GM19239 (cell line): ENCODE data around the gene RASA3.
A peak's percentile ranks its signal among the peaks of the same experiment; 100 is the strongest.
"Not testable (repeated sequence)": the region's sequence is repeated elsewhere in the genome, so short reads cannot be mapped to it uniquely, and the experiment has no call there.

ENCODE experiments used
- DNase-seq: peaks from one replicate; pipeline ENCODE4 v3.0.0; 2011; ENCODE audit warnings: low spot score; ENCODE audit not compliant: insufficient read length
- FAIRE-seq: peaks from 2 replicates; lab custom pipeline; 2011; peaks lifted over from hg19 to GRCh38; lab: Jason Lieb, UNC

Gene RASA3

DNA sequence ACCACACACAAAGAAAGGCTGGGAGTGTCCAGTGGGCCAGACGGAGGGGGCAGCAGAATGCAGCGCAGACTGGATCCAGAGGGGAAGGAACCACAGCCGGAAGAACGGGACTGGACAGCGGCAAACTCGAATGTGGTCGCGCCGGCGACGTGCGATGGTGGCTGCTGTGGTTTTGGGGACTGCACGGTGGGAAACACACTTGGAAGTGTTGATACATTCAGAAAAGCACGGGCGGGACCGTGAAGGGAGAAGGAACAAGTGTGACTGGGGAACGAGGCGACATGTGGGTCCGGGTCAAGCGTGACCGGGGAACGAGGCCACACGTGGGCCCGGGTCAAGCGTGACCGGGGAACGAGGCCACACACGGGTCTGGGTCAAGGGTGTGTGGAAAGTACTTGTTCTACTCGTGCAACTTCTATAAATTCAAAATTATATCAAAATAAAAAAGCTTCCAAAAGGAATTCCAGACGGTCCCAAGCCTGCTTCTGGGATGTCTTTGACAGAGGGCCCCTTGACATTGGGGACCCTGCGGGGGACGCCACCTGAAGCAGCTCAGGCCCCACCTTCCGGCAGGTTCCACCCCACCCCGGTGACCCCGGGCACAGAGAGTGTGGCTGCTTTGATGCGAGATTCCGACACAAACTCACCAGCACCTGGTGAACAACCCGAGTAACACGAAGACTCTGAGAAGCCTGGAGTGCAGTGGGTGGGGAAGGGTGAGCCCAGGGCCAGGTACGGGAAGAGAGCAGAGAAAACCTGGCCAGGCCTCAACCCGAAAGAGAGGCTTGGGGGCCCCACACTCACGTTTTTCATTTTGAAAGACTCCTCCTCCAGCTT lies 133.4 kb downstream of the RASA3 start:
- DNase-seq, result no peak

DNA sequence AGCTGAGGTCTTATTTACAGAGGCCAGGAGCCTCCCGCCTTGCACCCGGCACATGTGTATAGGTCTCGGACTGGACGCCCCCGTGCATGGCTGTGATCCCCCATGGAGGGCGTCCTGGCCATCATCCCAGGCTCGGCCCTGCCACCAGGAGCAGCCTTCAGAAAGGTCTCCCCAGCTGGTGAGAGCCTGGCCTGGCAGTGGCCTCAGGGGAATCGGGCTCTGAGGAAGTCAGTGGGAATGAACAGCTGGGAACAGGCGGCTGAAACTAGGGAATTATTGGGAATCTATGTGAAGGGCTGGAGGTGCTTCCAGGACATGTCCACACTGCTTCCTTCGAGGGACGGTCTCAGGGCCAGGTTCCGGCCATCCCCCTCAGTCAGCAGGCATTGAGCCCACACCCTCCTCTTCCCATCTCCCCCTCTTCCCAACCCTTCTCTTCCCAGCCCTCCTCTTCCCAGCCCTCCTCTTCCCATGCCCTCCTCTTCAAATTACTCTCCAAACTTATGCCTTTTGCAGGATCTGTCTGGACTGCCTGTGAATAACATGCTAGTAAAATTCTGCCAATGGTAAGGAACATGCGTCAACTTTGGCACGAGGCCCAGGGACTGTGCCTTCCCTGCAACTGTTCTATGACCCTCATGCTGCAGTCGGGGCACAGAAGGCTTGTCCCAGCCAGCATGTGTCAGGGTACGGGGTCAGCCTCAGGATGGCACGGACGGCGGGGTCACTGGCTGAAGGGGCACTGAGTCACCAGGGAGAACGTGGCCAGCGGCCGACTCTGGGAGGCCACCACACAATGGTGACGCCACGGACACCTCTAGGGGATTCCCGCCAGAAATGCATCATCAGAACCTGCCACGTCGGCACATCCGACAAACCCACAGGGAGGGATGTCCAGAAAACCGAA lies 134.3 kb downstream of the RASA3 start:
- FAIRE-seq (no peak), DNase-seq (no peak)

More for the DNA sequence above, 133.4 kb downstream of the RASA3 start:
- no peak for FAIRE-seq

DNA sequence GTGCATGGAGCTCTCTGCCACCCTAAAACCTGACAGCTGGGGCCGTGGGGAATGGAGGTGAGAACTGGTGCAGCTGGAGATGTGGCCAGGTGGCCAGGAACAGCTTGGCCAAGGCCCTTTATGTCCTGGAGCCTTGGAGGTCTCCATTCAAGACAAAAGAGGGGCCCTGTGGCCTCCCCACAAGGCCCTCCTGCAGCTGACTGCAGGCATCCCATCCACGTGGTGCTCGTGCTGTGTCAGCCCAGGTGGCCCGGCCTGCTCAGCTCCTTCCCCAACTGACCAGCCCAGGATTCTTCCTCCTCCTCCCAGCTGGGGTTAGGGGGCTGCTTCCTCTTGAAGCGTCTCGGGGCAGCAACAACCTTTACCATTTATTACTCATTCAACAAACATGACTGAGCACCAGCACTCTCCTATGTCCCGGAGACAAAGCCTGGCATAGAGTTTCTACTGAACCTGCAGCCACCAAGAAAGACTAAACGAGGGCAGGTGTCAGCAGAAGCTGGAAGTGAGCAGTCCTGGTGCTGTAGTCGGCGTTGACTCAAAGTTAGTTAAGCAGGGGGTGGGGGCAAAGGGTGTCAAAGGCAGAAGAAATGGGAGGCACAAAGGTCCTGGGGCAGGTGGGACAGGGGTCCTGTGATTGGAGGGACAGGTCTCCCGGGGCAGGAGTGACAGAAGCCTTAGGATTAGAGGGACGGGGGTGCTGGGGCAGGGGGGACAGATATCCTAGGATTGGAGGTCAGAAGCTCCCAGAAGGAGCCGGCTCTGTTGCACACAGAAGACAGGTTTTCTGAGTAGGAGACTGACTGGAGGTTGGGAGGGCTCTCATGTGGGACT lies 135.3 kb downstream of the RASA3 start:
- no peak for FAIRE-seq
- no peak for DNase-seq

DNA sequence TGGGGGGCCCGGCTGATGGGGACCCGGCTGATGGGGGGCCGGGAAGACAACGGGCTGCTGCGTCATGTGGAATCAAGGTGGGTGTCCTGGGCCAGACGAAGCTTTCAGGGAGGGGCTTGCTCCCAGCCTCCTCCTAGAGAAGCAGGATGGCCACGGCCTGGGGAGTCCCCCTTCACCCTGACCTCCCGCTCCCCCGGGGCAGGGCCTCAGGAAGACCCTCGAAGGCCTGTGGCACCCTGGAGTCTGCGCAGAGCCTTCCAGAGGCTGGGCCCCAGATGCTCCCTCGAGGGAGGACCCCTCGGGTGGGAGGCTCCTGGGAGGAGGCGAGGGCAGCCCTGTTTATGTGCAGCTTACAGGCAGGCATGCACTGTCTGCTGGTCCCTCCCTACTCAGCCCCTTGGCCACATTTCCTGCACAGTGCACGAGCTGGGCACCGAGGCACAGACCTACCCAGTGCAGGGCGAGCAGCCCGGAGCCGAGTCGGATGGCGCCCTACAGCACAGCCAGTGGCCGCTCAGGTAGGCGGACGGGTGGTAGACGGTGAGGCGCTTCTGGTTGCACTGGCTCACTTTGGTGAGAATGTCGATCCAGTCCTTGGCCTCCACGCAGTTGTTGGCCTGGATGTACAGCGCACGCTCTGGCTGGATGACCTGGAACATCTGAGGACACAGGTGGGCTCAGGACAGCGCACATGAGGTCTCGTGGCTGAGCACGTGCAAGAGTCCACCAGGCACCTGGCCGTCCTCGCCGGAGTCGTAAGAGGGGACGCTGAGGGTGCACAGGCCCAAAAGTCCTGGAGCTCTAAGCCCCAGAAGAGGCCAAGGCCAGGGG lies 136.1 kb downstream of the RASA3 start:
- no peak for FAIRE-seq
- no peak for DNase-seq

DNA sequence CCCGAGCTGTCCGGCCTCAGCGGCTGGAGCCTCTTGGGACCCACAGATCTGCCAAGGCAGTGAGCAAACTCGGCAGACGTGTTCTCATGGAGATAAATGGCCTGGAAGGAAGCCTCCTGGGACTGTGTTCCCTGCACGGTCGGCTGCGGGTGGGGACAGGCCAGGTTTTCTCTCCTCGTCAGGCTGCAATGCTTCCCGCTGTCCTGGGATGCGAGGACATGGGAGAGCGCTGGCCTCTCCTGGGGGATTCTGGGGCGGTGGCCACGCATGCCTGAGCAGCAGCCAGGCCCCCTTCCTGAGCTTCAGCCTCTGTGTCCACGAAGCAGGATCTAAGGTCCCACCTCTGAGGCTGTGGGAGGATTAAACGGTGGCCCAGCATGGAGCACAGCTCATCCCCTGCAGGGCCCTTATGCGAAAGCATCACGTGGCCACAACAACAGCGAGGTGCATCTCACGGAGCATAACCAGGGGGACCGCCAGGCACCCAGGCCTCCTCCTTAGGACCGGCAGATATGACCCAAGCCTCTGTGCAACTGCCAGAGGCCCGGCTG lies 137.3 kb downstream of the RASA3 start:
- DNase-seq (no peak), FAIRE-seq (no peak)

DNA sequence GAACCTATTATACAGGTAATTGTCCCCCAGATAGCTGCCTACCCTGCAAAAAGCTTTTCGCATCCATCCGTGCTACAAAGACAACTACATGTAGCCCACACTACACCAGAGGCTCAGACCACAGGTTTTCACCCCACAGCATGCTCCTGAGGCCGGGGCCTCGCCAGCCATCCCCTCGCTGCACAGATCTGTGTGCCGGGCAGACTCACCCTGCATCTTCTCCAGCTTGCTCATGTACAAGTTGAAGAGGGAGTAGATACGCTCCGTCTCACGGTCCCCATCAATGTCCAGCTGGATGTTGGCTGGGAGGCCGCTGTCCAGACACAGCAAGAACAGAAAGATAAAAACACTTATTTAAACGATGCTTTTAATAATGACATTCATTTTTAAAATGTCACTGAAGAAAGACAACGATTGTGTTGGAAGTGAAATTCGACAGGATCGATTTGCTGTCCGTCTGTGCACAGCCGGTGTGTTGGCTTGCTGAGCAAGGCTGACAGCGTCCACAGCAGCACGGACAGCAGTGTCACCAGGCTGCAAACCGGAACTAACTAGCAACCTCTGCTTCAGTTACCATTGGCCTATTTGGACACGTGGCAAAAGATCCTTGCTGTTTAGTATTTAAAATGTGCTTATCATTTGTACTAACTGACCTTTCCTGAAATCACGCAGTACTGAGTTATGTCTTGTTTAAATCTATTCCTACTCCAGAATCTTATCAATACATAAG lies 140.0 kb downstream of the RASA3 start:
- no peak for FAIRE-seq

DNA sequence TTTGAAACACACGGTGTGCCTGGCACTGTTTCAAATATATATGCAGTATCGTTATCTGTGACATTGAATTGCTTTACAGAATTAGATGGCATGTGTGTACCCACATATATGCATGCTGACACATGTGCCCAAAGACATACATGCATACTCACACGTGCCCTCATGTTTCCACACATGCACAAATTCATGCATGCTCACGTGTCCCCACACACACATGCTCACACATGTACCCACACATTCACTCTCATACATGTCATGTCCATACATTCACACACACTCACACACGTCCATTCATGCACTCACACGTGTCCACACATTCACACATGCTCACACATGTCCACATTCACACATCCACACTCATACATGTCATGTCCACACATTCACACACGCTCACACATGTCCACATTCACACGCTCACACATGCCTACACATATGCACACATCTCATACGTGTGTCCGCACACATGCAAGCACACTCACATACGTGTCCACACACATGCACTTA lies 140.7 kb downstream of the RASA3 start:
- no peak for FAIRE-seq
- DNase-seq, result no peak

More for the DNA sequence above, 140.0 kb downstream of the RASA3 start:
- DNase-seq, result no peak

DNA sequence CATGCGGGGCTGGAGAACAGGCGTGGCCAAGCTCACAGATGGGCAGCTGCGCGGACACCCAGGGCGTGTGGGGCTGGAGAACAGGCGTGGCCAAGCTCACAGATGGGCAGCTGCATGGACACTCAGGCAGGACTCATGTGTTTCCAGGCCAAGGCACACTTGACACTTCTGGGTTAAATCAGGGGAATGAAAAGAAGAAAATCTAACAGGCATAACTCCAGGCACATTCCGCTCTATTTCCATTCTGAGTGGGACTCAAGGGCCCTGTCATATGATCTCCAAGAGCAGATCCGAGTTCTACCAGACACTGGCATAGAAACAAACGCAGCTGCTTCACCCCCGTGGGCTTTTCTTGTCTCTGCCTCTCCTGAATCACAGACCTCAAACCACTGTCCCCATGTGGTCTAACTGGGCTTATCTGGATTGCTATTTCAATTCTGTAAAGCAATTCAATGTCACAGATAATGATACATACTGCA lies 141.2 kb downstream of the RASA3 start:
- DNase-seq (no peak), FAIRE-seq (no peak)

DNA sequence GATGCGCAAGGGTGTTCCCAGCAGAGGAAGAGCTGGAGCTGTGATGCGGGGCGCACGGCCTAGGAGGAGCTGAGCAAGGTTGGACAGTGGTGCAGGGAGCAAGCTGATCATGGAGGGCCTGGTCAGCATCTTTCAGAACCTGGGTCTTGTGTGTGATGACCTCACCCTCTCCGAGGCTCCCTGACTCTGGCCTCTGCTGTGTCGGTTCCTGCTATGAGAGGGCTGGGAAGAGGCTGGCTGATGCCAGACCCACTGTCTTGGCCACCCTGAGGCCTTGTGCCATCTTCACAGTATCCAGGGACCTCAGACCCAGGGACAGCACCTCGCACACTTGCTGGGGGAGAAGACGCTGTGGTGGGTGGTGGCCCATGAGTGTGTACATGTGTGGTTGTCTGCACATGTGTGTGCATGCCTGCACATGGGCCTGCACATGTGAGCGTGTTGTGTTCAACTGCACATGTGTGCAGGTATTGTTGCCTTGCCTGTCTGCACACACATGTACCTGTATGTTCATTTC lies 142.0 kb downstream of the RASA3 start:
- no peak for DNase-seq
- no peak for FAIRE-seq

DNA sequence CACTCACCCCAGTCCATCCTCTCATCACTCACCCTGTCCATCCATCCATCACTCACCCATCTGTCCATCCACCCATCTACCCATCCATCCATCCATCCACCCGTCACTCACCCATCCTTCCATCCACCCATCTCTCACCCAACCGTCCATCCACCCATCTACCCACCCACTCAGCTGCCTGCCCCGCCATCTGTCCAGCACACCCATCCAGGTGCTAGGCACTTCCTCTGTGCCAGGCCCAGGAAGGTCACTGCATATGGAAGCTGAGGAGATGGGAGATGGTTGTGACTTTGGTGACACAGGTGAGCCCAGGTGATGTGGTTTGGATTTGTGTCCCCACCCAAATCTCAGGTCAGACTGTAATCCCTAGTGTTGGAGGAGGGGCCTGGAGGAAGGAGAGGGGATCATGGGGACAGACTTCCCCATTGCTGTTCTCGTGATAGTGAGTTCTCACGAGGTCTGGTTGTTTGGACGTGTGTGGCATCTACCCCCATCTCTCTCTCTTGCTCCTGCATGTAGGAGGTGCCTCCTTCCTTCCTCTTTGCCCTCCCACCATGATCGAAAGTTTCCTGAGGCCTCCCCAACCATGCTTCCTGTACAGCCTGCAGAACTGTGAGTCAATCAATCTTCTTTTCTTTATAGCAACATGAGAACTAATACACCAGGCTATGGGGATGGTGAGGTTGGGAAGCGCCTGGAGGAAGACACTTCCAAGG lies 142.7 kb downstream of the RASA3 start:
- DNase-seq, result no peak
- peak; percentile 35 for FAIRE-seq

DNA sequence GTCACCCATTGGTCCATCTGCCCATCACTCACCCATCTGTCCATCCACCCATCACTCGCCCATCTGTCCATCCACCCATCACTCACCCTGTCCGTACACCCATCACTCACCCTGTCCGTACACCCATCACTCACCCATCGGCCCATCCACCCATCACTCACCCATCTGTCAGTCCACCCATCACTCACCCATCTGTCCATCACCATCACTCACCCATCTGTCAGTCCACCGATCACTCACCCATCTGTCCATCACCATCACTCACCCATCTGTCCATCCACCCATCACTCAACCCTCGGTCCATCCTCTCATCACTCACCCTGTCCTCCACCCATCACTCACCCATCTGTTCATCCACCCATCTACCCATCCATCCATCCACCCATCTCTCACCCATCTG lies 143.6 kb downstream of the RASA3 start:
- FAIRE-seq, DNase-seq: not testable (repeated sequence)

DNA sequence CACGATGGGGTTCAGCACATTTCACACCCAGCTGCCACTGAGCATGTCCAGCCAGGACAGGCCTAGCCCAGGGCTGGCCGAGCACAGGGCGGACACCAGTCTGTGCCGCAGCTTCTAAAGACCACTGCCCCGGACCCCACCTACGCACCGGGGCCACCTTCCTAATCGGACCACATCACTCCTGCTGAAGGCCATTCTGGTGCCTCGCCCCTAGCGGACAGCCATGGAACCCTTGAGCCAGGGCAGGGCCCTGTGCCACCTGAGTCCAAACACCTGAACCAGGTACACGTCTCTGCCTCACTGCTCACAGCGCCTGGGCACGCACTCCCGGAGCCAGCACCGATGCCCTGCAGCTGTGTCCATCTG lies 150.1 kb downstream of the RASA3 start:
- FAIRE-seq (no peak), DNase-seq (no peak)

DNA sequence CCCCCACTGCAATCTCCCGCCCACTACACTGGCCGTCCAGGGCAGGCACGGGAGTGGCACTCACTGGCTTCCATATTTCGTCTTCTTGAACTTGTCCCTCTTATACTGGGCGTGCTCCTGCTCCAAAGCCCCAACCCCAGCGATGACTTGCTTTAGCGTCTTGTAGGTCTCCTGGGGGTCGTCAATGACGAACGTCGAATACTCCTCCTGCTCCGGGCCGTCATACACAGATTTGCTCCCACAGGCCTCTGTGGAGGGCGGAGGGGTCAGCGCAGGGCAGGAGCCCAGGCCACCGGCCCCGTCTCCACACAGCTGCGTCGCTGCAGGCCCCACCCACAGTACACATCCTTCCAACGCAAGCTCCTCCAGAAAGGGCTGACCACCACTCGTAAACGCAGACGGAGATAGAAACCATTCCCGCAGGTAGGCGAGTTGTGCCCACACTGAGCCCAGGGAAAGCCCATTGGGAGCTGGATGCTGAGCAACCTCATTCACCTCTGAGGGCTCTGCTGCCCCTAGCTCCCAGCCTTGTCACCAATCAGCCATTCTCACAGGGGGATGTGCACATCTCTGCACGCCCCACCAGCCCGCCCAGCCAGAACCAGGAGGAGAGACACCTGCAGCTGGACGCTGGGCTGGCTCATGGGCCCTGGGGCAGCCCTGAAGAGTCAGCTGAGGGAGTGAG lies 150.7 kb downstream of the RASA3 start:
- DNase-seq (no peak), FAIRE-seq (no peak)

DNA sequence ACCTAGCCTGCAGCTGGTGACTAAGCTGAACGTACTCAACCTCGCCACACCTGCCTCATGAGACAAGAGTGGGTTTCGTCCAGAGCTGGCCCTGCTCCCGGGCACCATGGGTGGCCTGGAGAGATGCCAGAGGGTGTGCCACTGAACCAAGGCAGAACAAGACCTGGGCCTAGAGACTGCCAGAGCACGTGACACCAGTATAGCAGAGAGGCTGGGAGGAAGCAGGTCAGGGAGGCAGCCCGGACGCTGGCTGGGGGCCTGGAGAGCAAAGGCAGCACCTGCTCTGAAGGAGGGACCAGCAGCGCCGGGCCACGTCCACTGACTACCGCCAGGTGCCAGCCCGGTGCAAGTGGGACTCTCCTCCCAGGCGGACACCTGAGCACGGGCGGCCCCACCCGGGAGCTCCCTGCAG lies 151.2 kb downstream of the RASA3 start:
- DNase-seq, result no peak
- no peak for FAIRE-seq

DNA sequence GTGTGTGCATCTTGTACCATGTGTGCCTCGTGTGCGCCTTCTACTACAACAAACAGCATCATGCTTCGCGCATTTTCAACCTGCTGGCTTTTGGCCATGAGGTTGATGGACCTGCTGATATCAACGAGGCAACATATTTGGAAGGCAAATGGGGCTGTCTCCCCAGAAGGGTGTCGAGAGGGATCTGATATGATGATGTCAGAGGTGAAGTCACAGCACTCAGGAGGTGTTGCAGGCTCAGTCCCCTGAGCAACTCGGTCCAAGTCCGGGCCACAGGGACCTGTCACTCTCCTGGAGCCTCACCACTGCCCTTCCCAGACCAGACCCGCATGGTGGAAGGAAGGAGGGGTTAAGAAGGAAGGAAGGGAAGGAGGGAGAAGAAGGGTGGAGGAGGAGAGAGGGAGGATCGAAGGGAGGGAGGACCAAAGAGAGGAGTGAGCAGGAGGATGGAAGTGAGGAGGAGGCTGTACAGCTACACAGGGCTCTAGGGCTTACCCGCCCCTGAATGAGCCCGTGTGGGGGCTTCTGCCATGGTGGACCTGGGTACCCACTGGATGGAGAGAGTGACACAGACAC lies 151.8 kb downstream of the RASA3 start:
- no peak for FAIRE-seq
- DNase-seq, result no peak

DNA sequence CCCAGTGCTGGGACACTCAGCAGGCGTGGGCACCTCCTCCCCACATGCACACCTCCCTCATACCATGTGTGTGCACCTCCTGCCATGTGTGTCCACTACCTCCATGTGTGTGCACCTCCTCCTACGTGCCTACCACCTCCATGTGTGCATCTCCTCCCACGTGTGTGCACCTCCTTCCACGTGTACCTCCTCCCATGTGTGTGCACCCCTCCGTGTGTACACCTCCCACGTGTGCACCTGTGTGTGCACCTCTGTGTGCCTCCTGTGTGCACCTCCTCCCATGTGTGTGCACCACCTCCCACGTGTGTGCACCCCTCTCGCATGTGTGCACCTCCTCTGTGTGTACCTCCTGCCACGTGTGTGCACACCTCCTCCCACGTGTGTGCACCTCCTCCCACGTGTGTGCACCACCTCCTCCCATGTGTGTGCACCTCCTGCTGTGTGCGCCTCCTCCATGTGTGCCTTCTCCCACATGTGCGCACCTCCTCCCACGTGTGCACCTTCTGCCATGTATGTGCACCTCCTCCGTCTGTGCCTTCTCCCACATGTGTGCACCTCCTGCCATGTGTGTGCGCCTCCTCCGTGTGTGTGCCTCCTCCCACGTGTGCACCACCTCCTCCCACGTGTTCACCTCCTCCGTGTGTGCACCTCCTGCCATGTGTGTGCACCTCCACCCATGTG lies 152.5 kb downstream of the RASA3 start:
- FAIRE-seq (no peak), DNase-seq (no peak)
